SIG-M5 treated with dmso at 0.1 percent for 504 hours (cell line): Measurements from ENCODE around the gene SMTN.
"Not testable (repeated sequence)": the region's sequence is repeated elsewhere in the genome, so short reads cannot be mapped to it uniquely, and the experiment has no call there.

Source experiments
- DNase-seq: peaks from one replicate; lab custom pipeline; 2025; ENCODE audit not compliant: unreplicated experiment; lab: John Stamatoyannopoulos, UW

Gene SMTN

DNA sequence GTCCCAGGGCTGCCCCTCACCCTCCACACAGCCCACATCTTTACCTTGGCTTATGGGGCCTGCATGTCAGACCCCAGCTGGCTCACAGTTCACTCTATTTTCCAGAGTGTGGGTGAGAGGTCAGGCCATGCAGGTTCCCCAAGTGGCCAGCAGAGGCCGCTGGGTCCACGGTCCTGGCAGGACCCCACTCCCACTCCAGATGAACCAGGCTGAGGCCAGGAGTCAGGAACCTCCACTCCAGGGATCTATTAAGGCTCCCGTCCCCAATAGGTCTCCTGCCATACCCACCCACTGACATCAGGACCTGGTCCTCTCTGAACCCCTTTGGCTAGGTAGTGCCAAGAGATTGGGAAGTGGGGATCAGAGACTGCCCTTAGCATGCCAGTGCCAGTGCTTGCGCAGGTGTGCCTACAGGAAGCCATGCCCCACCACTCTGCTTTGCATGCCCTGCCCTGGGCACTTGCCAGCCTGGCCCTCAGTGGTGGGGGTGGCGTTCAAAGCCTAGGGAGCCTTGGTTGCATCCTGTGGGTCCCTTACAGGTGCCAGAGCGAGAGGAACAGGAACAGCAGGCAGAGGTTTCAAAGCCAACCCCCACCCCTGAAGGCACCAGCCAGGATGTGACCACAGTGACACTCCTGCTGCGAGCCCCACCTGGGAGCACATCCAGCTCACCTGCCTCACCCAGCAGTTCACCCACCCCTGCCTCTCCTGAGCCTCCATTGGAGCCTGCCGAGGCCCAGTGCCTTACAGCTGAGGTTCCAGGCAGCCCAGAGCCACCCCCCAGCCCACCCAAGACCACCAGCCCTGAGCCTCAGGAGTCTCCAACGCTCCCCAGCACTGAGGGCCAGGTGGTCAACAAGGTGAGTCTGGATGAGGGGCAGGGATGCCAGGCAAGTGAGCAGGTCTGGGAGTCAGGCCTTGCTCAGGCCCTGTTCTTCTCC, 8.3 kb downstream of the SMTN start:
- no peak for DNase-seq

DNA sequence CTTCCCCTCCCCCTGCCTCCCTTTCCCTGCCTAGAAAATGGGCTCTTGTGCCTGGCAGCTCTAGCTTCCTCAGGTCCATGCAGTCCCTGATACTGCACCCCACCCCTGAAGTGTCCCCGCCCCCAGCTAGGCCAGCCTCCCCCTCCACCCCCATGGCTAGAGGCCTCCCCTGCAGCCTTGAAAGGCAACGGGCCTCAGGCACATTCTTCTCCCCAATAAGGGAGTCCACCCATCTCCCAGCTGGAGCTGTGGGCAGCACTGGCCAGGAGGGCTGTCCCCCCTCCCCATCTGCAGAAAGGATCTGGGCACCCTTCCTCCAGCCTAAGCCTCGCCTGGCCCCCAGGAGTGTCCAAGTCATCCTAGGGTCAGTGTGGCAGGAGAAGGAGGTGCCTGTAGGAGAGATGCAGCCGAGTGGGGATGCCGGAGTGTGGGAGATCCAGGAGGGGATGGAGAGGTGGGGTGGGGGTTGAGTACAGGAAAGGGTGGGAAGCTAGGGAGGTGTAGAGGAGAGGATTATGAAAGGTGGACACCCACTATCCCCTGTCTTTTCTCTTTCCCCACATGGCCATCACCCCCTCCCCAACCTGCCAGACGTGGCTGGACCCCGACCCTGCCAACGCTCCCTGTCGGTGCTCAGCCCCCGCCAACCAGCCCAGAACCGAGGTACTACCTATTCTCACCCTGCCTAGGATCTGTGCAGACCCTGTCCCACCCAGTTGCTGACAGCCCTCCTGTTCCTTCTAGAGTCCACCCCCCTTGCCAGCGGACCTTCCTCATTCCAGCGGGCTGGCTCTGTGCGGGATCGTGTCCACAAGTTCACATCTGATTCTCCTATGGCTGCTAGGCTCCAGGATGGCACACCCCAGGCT, 9.3 kb downstream of the SMTN start:
- no peak for DNase-seq

DNA sequence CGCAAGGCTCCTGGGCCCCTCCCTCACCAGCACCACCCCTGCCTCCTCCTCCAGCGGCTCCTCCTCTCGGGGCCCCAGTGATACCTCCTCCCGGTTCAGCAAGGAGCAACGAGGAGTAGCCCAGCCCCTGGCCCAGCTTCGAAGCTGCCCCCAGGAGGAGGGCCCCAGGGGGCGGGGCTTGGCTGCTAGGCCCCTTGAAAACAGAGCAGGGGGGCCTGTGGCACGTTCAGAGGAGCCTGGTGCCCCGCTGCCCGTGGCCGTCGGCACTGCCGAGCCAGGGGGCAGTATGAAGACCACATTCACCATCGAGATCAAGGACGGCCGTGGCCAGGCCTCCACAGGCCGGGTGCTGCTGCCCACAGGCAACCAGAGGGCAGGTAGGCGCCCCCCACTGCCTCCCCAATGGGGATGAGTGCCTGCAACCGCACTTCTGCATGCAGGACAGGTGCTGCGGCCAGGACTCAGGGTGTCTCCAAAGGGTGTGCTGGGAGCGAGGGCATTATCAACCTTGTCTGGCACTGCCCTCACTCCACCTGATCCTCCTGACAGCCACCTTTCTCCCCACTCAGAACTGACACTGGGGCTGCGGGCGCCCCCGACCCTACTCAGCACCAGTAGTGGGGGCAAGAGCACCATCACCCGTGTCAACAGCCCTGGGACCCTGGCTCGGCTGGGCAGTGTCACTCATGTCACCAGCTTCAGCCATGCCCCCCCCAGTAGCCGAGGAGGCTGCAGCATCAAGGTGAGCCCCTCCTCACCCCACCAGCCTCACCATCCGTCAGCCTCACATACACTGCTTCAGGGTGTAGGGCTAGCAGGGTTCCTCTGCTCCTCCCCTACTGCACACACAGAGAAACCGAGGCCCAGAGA, 10.2 kb downstream of the SMTN start:
- DNase-seq, result no peak

DNA sequence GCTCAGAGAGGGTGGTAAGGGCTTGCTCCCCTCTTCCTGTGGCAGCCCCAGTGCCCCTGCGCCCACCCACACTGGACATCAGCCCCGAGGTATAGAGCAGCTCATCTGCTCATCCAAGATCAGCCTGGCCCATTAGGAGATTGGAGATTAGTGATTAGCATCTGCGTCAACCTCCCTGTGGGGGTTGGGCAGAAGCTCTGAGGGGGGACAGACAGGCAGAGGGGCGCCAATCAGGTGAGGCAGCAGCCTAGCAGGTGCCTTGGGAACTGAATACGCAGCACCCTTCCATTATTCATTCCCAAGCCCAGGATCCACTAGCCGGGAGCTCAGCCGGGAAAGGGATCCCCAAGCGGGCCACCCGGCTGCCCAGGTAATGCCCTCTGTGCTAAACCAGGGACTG, 11.0 kb downstream of the SMTN start:
- DNase-seq, result no peak

DNA sequence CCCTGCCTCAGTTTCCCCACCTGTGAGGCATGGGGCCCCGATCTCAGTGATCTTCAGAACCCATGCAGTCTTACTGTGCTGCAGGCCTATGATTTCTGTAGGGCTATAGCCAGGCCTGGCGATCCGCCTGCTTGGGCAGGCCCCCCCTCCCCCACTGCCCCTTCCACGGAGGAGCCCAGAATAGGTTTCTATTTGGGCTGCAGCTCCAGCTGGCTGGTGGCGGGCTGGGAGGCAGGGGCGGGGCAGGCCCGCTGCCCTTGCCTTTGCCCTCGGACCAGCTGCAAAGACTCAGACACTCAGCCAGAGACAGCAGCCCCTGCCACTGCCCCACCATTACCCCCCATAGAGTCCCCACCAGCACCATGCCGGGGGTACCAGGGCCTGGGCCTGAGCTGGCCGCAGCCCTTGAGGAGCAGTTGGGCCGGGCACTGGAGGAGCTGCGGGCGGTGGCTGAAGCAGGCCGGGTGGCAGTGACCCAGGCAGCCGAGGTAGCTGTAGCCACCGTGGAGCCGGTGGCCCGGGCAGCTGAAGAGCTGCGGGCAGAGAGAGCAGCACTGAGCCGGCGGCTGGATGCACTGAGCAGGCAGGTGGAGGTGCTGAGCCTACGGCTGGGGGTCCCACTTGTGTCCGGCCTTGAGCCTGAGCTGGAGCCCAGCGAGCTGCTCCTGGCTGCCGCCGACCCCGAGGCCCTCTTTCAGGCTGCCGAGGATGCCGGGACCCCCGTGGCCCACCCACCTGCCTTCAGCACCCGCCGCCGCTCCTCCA, 12.2 kb downstream of the SMTN start:
- no peak for DNase-seq

DNA sequence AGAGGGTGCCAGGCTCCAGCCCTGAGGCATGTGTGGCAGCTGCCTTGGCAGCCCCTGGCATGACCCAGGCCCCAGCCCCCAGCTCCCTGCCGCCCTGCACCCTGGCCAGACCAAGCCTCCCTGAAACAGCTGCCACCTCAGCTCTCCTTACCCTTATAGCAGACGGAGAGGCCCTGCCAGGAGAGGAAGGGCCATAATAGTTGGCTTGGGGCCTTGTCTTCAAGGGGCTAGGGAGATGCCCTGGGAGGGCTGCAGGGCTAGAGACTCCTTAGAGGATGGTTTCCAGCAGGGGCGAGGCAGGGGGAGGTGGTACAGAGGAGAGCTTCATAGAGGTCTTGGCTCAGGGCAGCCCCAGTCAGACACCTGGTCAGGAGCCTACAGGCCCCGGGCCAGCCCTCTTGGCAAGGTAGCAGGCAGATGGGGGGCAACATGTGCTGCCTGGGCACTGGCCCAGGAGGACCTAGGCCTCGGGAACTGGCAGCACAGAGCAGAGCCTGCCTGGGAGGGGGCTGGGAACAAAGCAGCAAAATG, 13.0 kb downstream of the SMTN start:
- no peak for DNase-seq

DNA sequence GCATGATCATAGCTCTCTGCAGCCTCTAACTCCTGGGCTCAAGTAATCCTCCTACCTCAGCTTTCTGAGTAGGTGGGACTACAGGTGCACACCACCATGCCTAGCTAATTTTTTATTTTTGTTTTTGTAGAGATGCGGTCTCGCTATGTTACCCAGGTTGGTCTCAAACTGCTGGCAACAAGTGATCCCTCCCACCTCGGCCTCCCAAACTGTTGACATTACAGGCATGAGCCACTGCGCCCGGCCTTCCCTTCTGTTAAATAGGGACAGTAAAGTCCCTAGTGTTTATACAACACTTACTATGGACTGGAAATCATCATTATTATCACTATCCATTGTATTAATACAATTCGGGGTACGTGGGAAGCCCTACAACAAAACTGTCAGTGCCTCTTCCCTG, 13.6 kb downstream of the SMTN start:
- DNase-seq, result no peak

DNA sequence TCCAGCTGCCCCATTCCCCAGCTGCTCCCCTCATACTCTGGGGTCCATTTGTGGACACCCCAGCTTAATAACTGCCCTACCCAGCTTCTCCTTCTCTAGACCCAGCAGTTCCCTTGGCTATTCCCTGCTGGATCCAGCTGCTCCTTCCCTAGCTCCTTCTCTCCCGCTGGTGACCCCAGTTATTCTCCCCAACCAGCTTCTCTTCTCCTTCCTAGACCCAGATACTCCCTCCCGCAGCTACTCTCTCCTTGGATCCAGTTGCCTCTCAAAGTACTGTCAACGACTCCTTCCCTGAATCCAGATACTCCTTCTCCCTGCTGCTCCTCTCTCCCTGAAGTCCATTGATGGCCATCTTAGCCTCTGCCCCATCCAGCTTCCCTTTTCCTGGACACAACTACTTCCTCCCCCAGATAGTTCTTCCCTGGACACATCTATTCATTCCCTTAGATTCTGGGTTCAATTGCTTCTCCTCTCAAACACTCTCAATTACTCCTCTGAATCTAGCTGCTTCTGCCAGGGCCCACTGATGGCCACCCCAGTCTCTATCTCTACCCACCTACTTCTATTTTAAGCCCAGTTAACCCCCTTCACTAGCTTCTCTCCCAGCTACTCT, 14.6 kb downstream of the SMTN start:
- DNase-seq, result no peak

DNA sequence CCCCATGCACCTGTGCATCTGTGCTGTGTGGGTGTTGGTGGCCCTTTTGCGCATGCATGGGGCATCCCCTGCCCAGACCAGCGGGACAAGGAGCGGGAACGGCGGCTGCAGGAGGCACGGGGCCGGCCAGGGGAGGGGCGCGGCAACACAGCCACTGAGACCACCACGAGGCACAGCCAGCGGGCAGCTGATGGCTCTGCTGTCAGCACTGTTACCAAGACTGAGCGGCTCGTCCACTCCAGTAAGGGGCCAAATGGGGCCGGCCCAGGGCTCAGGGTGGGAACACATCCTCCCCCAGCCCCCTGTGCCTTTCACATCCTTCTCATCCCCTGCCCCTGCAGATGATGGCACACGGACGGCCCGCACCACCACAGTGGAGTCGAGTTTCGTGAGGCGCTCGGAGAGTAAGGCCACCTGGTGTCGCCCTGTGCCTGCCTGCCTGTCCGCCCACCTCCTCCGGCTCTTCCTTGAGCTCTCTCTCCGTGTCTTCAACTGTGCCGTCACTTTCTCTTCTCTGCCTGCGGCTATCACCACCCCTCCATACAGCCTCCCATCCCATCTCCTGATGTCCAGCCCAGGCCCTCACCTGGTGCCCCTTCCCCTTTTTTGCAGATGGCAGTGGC, 15.7 kb downstream of the SMTN start:
- DNase-seq, result no peak

DNA sequence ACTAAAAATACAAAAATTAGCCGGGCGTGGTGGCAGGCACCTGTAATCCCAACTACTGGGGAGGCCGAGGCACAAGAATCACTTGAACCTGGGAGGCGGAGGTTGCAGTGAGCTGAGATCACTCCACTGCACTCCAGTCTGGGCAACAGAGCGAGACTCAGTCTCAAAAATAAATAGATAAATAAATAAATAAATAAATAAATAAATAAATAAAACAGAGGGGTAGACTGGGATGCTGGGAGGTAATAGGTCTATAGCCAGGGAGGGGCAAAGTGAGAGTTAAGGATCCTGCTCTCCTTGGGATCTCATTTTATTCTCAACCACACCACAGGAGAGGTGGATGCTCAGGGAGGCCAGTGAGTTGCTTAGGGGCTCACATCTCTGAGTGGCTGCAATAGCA, 16.4 kb downstream of the SMTN start:
- DNase-seq, result not testable (repeated sequence)

DNA sequence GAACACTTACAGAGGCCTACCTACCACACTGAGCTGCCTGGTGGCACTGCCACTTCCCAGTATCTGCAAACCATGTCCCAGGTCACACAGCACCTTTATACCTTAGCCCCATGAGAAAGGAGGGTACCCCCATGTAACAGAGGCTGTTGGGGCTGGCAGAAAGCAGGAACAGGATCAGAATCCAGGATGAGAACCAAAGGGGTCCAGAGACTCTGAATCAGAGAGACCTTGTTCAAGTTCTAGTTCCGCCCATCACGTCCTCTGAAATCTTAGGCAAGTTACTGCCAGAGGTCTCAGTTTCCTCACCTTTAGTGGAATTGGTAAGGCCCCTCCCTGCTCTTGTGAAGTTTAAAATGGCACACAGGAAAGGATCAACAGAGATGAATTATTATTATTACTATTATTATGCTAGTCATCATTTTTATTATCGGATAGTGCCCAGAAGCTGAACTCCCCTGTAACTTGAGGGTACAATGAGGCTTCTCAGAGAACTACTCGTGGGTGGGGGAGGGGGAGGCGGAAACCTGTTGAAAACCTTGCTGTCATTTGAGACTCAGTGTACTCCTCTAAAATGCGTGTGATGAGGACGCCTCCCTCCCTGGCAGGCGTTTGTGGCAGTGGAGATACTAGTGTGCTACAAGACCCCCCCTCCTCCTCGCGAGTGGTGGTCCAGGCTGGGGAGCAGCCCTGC, 17.0 kb downstream of the SMTN start:
- DNase-seq, result no peak

DNA sequence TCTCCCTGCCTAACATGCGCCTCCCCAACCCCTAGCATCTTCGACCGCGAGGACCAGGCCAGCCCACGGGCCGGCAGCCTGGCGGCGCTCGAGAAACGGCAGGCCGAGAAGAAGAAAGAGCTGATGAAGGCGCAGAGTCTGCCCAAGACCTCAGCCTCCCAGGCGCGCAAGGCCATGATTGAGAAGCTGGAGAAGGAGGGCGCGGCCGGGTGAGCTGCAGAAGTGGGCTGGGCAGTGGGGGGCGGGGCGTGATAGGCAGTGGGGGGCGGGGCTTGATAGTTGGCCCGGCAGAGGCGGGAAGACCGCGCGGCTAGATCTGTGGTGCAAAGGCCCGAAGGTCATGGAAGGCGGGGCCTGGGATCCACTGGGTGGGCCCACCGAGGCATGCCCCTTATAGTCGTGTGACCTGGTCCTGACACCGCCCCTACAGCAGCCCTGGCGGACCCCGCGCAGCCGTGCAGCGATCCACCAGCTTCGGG, 17.6 kb downstream of the SMTN start:
- DNase-seq, result no peak

DNA sequence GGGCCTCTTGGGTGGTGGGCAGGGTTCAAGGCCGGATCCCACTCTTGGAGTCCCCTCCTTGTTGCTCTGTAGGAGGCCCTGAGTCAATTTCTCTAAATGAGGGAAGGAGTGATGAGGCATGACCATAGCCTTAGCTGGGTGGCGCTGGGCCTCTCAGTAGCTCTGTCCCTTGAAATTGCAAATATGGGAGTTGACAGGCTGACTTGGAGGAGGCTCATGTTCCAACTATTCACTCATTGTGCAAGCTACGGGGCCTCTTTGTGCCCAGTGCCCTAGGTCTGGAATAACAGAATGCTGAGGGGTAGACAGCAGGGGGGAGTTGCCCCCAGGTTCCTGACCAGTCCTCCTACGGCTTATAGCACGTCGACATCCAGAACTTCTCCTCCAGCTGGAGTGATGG, 18.3 kb downstream of the SMTN start:
- DNase-seq, result no peak

DNA sequence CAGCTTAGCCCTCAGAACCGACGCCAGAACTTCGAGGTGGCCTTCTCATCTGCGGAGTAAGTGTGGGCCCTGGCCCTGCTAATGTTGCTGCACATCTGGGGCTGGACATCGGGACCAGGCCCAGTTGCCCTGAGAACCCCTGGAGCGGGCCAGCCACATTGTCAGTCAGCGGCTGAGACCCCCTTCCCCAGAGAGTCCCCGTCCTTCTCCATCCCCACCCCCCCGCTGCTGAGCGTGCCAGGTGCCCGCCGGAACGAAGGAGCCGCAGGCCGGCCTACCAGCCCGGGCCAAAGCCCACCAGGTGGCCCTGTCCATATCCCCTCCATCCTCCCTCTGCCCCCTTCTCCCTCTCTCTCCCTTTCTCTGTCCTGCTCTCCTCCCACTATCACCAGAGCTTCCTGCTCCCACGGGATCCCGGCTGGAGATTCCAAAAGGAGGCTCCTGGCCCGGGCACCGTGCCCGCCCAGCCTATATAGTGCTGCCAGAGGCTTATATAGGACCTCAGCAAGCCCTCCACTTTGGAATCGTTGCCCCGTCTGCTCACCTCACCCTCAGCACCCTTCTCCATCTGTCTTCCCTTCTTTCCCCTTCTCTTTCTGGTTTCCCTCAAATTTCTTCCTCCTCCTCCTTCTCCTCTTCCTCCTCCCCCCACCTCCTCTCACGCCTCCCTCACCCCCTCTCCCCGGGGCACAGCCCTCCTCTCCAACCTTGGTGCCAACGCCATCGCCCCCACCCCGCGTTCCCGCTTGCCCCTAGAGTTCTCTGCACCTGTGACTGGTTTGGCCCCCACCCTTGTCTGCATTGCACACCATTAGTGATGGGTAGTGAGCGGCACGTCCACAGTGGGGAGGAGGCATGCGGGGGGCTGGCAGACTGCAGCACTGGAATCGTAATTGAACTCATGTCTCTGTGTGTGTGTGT, 19.0 kb downstream of the SMTN start:
- DNase-seq, result no peak

DNA sequence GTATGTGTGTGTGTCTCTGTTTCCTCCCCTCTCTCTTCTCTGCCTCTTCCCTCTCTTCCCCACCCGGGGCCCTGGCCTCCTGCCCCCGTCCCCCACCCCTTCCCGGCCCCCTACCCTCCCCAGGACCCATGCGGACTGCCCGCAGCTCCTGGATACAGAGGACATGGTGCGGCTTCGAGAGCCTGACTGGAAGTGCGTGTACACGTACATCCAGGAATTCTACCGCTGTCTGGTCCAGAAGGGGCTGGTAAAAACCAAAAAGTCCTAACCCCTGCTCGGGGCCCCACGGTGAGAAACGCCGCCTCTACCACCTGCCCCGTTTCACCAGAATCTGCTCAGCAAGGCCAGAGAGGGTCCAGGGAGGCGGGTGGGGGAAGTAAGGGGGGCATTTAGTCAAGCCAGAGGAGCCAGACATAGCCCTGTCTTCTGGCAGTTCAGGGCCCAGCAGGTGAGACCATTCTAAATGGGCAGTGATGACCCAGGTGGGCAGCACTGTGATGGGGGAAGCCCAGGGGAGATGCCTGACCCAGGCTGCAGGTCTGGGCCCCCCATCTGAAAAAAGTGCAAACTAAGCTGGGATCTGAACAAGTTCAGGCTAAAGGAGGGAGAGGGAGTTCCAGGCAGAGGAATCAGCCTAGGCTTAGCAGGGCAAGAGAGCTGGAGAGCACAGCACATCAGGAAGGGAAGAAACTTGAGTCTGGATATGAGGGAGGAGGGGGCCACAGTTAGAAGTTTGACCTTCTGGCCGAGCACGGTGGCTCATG, 19.8 kb downstream of the SMTN start:
- no peak for DNase-seq

DNA sequence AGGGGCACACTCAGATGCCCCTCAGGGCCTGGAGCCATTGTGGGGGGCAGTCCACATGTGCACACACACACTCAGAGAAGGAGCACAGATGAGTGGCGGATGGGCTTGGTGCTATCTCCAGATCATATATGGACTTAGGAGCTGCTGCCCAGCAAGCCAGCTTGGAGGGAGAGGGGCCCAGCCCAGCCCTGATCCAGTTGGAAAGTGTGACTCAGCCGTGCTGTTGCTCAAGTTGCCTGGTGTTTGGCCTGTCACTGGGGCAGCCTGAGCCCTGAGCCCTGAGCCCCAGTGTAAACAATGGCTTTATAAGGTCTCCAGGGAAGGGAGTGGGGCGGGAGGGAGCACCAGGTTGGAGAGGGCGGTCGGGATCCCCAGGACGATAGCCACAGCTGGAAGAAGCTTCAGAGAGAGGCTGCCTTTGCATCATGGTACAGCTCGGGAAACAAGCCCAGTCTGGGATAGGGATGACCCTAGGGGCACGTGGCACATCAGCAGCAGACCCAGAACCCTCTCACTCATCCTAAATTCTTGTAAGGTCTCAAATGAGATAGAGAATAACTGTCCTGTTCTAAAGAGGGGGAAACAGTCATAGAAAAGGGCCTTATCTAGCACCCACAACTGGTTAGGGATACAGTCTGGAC, 21.4 kb downstream of the SMTN start:
- DNase-seq, result peak; percentile 15
